ENCODE measurements around the gene DPY19L1. TPM values are rescaled to one million over a fixed set of nuclear protein-coding genes. Genes with fewer than 3 reads are reported as not detected.
"Not testable (repeated sequence)": the region's sequence is repeated elsewhere in the genome, so short reads cannot be mapped to it uniquely, and the experiment has no call there.

The DPY19L1 gene
- total RNA-seq, 4 donors from 2014 or later: 14.3 to 20.0 (median 19.9) TPM

DNA sequence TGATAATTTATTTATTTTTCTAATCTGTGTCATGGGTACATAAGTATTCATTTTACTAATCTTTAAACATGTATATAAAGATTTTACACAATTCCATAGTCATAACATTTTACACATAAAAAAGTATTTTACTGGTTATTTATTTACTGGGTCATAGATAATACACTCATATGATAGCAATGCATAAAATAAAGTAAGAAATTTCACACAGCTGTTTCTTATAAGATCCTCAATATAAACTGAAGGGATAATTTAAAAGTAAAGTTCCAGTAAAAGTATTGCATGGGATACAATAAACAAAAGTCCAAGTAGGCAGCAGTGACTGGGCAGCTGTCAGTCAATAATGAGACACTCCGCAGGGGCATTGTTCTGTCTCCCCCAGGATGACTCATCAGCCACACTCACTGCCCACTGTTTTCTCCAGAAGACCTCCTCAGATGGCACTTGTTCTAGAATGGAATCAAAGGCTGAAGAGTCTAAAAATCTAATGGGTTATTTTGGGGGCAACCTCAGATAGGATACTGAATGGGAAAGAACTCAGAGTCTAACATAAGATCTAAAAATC is 32.7 kb downstream of the DPY19L1 start:
- TF ChIP-seq, protein P1, sequence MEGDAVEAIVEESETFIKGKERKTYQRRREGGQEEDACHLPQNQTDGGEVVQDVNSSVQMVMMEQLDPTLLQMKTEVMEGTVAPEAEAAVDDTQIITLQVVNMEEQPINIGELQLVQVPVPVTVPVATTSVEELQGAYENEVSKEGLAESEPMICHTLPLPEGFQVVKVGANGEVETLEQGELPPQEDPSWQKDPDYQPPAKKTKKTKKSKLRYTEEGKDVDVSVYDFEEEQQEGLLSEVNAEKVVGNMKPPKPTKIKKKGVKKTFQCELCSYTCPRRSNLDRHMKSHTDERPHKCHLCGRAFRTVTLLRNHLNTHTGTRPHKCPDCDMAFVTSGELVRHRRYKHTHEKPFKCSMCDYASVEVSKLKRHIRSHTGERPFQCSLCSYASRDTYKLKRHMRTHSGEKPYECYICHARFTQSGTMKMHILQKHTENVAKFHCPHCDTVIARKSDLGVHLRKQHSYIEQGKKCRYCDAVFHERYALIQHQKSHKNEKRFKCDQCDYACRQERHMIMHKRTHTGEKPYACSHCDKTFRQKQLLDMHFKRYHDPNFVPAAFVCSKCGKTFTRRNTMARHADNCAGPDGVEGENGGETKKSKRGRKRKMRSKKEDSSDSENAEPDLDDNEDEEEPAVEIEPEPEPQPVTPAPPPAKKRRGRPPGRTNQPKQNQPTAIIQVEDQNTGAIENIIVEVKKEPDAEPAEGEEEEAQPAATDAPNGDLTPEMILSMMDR (IDR thresholded peaks at IDR 0.05): no peak
- DNase-seq (ENCODE audit: low spot score): no peak
- no peak for ATAC-seq (ENCODE audit: low FRiP score)

DNA sequence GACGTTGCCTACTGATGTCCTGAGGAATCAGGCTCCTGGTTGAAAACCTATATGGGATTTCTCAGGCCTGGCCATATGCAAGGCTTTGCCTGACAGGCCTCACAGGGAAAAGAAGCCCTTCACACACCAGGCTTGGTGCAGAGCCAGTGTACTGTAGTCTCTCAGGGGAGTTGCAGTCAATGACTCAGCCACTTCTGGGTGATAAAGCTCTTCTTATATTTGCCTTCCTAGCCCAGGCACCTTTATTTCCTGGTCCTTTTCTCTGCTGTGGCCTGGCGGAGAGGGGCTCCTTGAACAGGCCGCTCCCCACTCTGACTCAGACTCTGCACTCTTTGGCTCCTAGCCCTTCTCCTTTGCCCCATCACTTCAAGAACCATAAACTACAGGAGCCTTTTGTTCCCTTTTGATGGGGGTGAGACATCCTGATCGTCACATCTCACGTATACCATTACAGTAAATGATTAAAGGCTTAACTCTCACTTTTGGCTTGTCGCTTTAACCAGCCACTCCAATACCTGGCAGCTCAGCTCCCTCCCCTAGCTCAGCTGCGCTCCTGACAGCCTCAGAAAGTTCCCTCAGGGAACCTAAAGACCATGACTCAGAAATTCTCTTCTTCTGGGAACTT is 33.5 kb downstream of the DPY19L1 start:
- ATAC-seq (ENCODE audit: low FRiP score) (peak; percentile 84), DNase-seq (ENCODE audit: low spot score) (no peak)
- TF ChIP-seq, protein P1 (IDR thresholded peaks at IDR 0.05): no peak

DNA sequence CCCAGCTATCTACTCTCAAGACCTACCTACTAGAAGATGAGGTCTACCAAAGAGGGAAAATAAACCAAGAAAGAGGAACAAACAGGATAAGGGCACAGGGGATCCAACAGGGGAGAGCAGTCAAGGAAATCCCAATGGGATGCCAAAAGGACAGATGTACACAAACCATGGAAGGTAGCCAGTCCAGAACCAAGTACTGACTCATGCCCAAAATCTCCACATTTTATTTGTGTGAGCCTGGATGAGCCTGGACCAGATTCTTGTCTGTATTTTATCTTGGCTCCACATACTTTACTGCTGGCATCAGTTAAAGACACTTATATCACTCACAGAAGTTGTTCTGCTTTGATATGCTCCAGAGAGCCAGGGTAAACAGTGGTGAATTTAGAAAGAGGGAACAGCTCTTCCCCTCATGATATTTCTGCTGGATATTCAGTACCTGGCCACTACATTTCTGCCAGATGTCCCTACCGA is 34.1 kb downstream of the DPY19L1 start:
- not testable (repeated sequence) for DNase-seq (ENCODE audit: low spot score)
- ATAC-seq (ENCODE audit: low FRiP score): peak; percentile 69

DNA sequence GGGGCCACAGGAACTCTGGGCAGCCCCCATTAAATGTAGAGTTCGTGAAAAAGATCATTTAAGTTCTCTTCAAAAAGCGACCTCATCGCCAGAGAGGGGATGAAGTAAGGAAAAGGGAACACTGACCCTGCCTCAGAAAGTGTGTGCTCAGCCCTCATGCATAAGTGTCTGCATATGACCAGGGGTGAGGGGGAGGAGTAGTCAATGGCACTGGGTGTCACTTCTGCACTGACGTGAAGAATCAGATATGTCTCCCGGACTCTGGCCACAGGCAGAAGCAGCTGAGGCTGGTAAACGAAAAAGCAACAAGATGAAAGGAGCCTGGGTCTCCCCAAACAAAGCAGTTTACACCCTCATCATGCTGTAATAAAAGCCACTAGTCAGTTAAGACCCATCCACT is 39.0 kb downstream of the DPY19L1 start:
- ATAC-seq (ENCODE audit: low FRiP score); DNase-seq (ENCODE audit: low spot score): not testable (repeated sequence)

DNA sequence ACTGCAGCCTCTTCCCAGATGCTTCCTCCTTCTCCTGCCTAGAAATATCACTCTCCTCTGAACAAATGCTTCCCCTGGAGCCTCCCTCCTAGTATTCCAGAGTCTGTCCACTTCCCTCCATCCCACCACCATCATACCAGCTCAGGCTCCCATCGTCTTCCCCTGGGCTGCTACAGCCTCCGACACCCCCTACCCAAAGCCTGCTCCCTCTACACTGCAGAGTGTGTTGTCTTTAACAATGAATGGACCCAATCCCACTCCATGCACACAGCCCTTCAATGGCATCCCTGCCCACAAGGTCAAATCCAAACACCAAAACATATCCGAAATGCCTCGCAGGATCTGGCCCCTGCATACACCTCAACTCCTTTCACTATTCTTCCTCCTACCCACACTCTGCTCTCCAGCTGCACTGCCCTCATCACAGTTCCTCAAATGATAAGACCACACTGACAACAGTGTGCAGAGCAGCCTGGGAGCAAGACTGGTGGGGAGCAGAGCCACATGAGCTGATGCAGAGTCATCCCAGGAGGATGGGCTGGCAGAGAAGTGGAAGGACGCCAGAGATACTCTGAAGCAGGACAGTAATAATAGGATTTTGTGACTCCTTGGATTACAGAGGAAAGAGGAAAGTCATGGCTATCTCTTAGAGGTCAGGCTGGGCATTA is 40.7 kb downstream of the DPY19L1 start:
- not testable (repeated sequence) for DNase-seq (ENCODE audit: low spot score); ATAC-seq (ENCODE audit: low FRiP score)

DNA sequence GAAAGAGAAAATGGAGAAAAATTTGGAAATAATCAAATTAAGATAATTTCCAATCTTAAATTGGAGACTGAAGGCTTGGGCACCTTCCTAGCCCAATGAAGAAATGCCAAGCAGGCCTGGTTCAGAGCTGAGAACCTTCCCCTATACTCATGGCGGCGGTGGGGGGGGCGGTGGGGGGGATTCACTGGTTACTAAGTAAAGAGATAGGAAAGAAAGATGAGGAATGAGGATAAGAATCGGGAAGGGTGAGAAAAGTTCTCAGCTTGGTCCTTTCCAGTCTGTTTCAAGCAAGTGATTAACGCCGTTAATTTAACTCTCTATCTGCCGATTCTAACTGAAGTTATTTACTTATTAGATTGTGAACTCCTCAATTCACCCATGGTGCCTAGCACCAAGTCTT is 41.5 kb downstream of the DPY19L1 start:
- TF ChIP-seq, protein P1 (IDR thresholded peaks at IDR 0.05): no peak
- ATAC-seq (ENCODE audit: low FRiP score) (no peak), DNase-seq (ENCODE audit: low spot score) (no peak)

DNA sequence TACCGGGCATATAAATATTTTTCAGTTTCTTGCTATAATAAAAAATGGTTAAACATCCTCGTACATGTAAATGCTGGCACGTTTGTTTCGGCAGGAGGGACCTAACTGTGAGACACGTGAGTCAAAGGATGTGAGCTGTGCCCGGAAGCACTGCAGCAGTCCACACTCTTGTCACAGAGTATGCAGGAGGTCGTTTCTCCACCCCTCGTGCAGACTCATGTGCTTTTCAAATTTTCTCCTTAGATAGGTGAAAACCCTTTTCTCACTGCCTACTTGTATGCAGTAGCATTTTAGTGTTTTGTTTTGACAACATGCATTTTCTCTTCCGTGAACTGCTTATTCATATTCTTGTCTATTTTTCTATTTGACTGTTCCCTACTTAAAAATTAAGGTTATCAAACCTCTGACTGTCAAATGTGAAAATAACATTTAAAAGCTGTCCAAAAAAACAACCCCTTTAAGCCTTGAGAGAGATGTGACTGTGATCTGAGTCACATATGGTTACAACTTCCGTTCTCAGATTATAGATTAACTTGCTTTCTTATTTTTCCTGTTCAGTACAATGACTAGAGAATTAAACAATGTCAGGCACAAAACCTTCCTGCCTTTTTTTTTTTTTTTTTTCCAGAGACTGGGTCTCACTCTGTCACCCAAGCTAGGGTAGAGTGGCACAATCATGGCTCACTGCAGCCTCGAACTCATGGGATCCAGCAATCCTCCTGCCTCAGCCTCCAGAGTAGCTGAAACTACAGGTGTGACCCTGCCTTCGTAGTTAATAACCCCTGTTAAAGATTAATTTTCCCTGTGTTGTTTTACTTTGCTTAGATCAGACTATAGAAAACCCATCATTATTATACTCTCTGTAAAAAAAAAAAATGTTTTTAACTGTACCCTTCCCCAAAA is 45.1 kb downstream of the DPY19L1 start:
- ATAC-seq (ENCODE audit: low FRiP score) (no peak), DNase-seq (ENCODE audit: low spot score) (no peak)
- TF ChIP-seq, protein P1 (IDR thresholded peaks at IDR 0.05): no peak

DNA sequence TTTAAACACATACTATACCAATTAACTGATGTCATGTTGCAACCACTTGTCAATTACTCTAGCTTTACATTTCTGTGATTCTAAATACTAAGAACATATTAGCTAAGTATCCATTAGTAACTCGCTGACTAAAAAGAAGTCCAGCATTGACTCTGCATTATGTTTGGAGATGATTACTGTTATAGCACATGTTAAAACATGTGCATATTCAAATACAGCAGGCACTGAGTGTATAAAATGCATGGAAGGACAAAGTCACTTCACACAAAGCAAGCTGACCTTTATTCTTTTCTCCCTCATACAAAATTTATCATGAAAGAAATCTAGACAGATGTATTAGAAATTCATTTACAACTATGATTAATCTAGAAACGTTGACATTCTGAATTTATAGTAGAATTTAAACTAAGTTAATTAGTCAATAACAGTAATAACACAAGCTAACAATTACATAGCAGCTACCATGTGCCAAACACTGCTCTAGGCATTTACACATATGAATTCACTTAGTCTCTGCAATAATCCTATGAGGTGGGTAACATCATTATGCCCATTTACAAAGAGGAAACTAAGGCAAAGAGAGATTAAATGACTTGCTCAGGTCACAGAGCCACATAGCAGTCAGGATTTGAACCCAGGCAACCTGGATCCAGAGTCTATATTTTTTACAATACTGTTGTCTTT is 48.7 kb downstream of the DPY19L1 start:
- DNase-seq (ENCODE audit: low spot score); ATAC-seq (ENCODE audit: low FRiP score): not testable (repeated sequence)

DNA sequence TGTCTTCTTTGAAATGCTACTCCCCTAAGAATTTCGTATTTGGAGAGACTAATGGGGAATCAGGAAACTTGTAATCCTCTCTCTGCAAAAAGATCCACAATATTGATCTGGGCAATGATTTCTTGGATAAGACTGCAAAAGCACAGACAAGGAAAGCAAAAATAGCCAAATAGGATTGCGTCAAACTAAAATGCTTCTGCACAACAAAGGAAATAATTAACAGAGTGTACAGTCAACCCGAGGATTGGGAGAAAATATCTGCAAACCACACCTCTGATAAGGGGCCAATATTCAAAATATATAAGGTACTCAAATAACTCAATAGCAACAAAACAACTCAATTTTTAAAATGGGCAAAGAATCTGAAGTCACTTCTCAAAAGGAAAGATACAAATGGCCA is 52.1 kb downstream of the DPY19L1 start:
- not testable (repeated sequence) for DNase-seq (ENCODE audit: low spot score); ATAC-seq (ENCODE audit: low FRiP score)

DNA sequence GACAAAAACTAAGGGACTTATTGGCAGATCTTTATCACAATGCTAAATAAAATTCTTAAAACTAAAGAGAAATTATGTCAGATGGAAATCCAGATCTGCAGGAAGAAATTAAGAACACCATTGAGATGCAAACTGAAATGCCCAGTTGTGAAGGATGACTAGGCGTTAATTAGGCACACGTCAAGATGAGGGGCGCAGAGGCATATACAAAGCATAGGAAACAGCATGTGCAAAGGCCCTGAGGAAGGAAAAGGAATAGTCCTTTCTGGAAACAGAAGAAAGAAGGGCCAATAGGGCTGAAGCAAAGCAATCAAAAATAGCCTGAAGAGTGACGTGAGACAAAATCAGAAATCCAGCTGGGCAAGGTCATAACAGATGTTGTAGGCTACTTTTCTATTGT is 53.1 kb downstream of the DPY19L1 start:
- DNase-seq (ENCODE audit: low spot score); ATAC-seq (ENCODE audit: low FRiP score): not testable (repeated sequence)

Measured in omental fat pad (tissue), 4 donors.